Stimulated activated CD8-positive, alpha-beta memory T cell treated with anti-CD3 and anti-CD28 coated beads, Interleukin-2, amount 100 ng/mL, for 1 hour (primary cell): ENCODE data around the gene BRD3.

Source experiments
- DNase-seq, 2 donors: peaks; one replicate each; pipeline ENCODE4 v3.0.0-alpha.2; 2020; ENCODE audit warnings: low read depth in 2 of 2

BRD3 gene

GRCh38 chr9:134054891-134055811 is 12.7 kb downstream of the BRD3 start:
- DNase-seq: no peak

- DNase-seq: no peak
Observed at GRCh38 chr9:134053941-134054761, 13.7 kb downstream of the BRD3 start.

GRCh38 chr9:134053401-134053871 is 14.4 kb downstream of the BRD3 start:
- DNase-seq: no peak

DNA sequence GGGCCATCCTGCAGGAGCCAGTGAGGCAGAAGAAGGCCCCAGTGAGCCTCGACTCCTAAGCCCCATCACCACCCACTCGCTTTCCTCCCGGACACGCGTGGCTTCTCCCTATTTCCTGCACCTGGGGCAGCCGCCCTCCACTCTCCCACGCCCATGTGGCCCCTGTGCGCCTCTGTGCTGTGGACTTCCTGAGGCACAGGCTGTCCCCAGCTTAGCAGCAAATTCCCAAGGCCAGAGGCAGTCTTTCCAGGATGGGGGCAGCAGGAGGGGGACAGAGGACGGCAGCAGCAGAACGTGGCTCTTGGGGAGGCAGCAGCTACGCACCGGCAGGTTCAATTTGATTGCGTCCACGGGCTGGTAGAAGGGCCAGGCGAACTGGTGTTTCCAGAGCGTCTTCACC is 14.9 kb downstream of the BRD3 start:
- no peak for DNase-seq

- DNase-seq: no peak
Observed at GRCh38 chr9:134052491-134052890, 15.3 kb downstream of the BRD3 start.

DNA sequence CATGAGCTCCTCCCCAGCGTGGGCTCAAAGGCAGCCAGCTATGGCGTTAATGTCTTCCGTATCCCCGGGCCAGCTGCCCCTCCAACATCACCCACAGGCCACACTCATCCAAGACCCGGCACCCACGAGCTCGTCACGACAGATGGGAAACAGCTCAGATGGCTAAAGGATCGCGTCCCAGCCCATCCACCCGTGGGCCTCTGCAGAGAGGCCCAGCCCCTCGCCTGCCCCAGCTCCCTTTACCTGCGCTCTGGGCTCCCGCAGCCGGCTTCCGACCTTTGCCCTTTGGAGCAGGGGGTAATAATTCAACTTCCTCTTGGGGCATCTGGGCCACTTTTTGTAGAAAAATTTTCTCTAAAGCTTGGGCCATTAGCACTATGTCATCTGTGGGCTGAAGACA is 16.5 kb downstream of the BRD3 start:
- no peak for DNase-seq

- no peak for DNase-seq
Observed at GRCh38 chr9:134050726-134051125, 17.1 kb downstream of the BRD3 start.

GRCh38 chr9:134049772-134050588 is 17.8 kb downstream of the BRD3 start:
- no peak for DNase-seq

DNA sequence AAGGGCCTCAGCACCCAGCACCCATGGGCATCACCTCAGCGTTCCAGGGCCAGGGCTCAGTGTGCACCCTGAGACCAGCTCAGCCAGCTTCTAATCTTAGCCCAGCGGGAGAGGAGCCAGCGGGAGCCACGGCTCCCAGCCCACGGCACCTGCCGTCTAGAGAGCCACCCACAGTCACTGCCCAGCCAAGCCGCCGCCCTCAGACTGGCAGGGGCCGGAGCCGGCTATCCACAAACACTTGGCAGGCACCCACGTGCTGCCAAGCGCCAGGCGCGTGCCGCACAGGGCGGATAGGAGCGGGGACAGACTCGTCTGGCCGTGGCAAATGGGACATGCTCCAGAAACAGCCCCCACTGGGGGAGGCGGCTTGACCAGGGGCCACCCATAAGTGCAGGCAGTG is 18.6 kb downstream of the BRD3 start:
- DNase-seq: no peak

GRCh38 chr9:134048582-134048968 is 19.3 kb downstream of the BRD3 start:
- no peak for DNase-seq

DNA sequence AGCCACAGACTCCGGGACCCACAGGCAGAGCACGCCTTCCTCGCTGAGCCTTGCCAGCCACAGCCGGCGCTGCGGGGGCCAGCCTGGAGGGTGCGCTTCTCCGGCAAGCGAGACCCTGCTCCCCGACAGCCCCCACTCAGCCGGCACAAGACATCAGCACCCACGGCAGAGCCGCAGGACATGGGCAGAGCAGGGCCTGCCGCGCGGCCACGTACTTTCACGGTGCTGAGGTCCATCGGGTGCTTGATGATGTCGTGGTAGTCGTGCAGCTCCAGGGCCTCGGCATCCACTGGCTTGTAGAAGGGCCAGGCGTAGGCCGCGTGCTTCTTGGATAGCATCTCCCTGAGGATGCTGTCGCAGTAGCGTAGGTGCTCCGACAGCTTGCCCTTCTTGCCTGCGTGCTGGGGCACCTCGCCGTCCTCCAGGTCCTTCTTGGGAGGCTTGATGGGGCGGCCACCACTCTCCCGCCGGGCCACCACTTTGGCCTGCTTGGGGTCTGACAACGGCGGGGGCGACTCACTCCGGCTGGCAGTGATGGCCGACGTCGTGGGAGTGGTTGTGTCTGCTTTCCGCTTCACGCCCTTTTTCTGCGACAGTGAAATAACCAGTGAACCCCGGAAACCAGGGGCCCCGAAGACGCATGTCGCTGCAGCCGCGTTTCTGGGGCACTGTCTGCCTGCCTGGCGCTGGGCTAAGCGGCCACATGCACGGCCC is 19.8 kb downstream of the BRD3 start:
- DNase-seq: no peak

DNA sequence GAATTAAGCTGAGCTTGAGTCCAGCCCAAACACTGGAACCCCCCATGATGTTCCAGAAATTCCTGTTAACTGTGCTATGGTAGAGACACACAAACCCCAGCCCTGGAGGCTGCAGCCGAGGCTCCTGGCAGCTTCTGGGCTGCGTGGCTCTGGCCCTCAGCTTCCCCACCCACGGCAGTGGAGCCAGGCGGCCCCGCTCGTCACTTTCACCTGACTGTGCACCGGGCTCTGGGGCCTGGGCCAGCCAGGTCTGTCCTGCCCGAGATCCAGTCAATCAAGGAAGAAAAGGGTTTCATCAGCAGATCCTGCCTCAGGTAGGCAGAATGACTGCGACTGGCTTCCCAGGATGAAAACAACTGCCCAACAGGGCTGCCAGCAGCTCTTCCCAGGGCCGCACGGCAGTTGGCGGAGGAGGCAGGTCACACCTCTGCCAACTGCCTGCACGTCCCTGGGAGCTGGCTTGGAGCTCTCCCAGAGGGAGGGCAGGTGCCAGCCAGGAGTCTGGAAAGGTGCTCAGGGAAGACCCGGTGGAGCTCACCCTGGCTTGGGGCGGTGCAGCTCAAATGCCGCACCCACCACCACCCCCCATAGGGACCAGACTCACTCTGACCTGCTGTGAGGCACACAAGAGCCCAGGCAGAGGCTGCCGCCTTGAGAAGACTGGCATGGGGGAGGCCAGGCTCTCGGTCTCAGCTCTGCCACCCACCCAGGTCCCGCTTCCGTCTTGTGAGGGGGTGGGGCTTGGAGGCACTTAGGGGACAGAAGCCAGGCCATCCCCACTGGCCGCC is 20.7 kb downstream of the BRD3 start:
- DNase-seq: no peak

GRCh38 chr9:134045841-134046544 is 21.8 kb downstream of the BRD3 start:
- no peak for DNase-seq

DNA sequence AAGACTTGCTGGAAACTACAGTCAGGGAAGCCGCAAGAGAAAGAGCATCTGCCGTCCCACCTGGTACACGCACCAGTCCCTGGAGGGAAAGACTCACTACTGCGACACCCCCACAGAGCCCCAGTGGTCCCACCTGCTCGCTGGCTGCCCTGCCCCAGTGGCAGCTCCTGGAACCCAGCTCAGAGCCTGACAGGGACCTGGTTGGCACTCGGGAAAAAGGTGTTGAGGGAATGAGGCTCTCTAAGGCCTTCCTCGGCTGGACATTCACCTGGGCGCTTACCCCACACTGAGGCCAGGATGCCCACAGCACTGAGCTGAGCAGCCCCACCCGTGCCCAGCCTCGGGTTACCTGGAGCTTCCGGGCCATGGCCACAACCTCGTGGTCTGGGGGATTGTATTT is 22.9 kb downstream of the BRD3 start:
- DNase-seq: no peak

- DNase-seq: no peak
Observed at GRCh38 chr9:134043531-134043988, 24.3 kb downstream of the BRD3 start.

- DNase-seq: no peak
Observed at GRCh38 chr9:134041649-134041962, 26.2 kb downstream of the BRD3 start.

DNA sequence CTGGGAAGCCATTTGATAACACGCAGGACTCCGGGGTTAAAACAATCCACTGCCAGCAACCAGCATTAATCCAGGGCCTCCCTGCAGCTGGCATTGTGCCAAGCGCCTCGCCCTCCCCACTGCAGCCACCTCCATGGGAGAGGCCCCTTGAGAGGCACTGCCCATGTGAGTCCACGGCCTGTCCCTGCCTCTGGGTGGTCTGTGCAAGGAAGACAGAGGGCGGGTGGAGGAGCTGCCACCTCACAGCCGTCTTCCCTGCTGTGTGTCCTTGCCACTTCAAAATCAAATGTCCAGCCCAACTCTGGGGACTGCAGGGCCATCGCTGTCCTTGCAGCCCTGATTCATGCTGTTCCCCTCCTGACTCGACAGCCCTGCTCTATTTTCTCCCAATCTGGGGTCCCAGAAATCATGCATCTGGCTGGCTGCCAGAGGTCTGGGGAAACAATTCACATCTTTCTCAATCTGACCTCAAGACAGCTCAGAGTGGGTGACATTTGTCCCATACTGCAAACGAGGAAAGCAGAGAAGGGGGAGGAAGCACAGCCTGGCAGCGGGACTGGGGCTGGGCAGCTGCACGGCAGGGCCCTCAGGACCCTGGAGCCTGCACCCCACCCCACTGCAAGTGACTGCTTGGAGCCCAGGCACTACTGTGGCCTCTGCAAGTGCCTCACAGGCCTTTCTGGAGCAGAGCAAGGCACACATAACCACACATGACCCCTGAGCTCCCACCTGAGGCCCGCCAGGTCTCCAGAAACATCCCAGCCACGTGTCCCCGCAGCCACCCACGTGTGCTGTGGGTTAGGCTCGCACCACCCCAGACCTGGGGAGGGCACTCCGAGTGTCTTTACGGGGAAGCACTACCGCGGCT is 26.8 kb downstream of the BRD3 start:
- DNase-seq: no peak

- no peak for DNase-seq
Observed at GRCh38 chr9:134040176-134040565, 27.7 kb downstream of the BRD3 start.
